Stimulated activated CD8-positive, alpha-beta memory T cell treated with anti-CD3 and anti-CD28 coated beads, Interleukin-7, amount 100 ng/mL, for 4 hours (primary cell): Measurements from ENCODE around the gene NGB.
"Not testable (repeated sequence)": the region's sequence is repeated elsewhere in the genome, so short reads cannot be mapped to it uniquely, and the experiment has no call there.

ENCODE experiments used
- DNase-seq, 2 donors: peaks; one replicate each; pipeline ENCODE4 v3.0.0-alpha.2; 2020; ENCODE audit warnings: low read depth in 2 of 2

Gene NGB

DNA sequence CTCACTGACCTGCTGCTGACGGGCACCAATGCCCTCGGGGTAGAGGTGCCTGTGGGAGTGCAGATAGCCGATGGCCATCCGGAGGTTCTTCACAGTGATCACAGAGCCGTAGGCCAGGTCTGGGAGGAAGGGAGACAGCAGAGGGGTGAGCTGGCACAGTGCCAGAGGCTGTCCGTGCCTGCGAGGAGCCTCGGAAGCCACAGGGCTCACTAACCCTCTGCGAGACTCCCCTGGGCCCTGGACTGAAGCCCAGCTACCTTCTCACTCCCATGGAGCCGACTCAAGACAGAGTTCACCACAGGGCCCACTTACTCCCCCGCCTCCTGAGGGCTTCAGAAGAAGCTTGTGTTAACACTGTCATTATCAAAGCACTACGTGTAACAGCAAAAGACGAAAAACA is 25.1 kb upstream of the NGB start:
- DNase-seq, result no peak

DNA sequence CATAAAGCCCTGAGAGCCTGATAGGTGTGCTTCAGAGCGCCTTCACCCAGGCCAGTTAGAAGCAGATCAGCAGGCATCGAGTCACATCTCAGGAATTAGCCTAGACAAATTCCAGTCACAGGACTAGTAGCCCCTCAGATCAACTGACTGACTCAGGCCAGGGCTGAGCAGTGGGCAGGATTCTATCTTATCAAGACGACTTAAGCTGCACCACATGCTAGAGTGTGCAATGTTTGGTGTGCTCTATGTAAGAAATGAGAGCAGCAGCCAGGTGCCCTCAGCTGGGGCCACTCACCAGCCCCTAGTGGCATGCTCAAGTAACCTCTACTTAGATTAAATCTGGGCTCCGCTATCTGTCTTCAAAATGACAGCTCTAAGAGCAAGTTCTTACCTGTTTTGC is 19.7 kb upstream of the NGB start:
- no peak for DNase-seq

DNA sequence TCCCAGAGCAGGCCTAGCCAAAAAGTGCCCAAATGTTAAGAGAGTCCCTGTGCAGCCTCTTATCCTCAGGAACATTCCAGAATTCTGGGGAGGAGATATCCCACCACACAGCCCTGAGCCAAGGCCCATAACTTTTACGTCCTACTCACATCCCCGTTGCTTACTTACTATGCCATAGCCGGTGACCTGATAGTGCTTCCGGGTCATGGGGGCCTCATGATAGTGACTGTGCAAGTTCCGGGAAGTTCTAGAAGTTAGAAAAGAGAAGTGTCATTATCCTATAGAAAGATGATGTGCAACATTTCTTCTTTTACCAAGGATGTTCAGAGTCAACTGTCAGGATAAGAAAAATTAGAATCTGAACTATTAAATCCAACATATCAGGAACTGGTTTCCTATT is 15.6 kb upstream of the NGB start:
- DNase-seq, result no peak

DNA sequence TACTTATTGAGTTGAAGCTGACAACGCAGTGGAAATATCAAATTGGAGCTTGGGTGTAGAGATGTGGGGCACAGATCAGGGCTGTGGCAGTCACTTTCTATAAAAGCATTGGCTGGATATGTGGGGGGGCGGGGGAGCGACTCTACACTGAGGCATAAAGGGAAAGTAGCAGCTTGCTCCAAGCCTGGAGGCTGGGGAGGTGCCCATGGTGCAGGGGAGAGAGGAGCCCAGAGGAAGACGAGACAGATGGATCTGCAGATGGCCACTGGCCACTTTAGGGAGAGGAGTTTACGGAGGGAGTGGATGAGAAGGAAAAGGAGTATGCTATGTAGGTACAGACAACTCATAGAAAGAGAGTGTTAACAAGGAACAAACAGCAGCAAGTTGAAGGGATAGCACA is 13.5 kb upstream of the NGB start:
- no peak for DNase-seq

DNA sequence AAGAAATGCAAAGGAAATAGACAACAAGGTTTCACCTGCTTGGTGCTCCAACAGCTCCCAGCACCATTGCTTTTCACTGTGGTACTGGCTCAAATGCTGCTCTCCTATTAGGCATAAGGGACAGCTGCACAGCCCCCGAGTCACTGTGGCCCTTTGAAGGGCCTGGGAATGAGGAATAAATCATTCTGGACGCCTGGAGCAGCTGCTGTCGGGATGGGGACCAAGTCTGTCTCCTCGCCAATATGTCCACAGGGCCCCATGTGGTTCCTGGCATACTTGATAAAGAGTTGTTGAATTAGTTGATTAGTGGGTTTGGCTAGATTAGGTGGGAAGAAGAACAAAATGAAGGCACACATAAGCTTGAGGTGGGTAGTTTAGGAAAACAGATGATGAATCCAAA is 13.1 kb upstream of the NGB start:
- no peak for DNase-seq

DNA sequence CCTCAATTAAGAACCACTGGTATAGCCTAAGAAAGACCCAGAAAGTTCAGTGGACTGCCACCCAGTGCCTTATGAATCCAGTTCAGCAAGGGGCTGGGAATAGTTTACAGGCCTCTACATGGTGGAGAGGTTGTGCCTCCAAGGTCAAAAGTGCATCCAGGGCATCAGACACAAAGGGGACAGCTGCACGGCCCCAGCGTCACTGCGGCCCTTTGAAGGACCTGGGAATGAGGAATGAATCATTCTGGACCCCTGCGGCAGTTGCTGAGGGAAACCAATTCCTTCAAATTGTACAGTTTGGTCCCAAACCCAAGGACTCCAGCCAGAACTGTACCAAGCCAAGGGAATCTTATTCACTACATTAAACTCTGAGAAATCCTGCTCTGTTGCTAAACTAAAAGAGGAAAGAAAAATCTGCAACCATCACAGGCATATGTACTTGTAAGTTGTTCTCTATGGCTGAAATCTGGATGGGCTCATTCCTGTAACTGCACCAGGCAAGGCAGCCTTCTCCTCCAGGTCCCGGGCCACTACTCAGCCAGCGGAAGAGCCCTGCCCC is 10.9 kb upstream of the NGB start:
- no peak for DNase-seq

DNA sequence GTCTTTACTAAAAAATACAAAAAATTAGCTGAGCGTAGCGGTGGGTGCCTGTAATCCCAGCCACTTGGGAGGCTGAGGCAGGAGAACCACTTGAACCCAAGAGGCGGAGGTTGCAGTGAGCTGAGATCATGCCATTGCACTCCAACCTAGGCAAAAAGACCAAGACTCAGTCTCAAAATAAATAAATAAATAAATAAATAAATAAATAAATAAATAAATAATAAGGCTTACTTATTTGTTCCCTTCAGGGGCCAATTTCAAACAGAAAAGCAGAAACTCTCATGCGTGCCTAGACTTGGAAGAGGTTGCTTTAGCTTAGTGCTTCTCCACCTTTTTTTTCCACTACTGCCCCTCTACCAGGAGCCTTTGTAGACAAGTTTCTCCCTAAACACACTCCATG is 9.9 kb upstream of the NGB start:
- DNase-seq, result not testable (repeated sequence)

DNA sequence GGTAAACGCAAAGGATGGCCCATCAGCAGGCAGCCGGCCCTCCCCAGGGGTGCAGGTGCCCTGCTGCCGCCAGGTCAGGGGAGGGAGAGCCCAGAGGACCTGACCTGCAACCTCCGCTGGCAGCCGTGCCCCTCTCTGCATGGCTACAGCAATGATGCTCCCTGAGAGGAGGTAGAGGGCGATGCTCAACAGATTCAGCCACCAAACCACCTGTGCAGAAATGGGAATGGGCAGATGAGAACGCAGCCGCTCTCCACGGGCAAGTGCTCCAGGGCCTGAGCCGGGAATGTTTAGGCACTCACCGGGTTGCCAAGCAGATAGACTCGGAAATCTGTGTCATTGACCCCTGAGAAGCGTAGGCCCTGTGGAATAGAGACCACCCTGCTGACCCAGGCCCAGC is 8.7 kb upstream of the NGB start:
- no peak for DNase-seq

DNA sequence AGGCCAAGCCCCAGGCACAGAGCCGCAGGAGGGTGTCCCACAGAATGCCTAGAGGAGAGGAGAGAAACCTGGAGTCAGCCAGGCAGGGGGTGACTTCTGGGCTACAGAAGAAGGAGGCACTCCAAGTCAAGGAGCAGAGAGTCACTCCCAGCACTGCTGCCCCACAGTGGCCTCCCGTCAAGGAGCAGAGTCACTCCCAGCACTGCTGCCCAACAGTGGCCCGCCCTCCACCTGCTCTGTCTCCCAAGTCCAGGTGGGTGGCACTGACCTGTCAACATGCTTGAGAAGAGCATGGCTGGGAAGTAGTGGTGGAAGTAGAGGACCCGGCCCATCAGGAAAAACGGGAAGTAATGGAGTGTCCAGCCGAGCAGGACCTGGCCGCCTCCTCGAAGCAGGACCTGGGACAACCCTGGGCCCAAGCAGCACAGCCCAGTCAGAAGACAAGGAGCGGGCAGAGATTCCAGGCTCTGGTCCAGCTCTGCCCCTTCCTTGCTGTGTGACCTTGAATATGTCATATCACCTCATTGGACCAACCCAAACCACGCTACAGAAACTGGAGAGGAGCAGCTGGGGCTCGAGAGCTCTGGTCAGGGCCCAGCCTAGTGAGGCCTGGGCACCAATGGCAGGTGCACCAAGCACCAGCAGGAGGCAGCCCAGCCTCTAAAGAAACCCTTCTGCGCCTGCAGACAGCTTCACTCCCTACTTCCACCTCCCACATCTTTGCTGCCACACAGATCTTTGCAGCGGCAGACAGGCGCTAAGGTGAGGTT is 7.6 kb upstream of the NGB start:
- no peak for DNase-seq

DNA sequence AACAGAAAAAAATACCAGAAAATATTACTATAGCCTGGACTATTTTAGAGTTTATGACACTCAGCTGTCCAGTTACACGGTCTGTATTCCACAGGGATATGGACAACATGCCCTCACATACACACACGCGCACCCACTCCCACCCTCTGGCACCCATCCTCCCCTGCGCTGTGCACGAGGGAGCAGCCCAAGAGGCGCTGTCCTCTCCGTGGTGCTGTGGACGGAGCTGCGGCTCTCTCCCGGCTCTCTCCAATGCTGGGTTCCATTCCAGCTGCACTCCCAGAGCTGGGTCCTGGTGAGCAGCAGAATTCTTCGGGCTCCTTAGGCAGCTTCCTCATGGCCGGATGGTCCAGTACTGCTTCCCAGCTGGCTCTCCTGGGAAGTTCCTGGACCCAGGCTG is 6.0 kb upstream of the NGB start:
- DNase-seq, result no peak

DNA sequence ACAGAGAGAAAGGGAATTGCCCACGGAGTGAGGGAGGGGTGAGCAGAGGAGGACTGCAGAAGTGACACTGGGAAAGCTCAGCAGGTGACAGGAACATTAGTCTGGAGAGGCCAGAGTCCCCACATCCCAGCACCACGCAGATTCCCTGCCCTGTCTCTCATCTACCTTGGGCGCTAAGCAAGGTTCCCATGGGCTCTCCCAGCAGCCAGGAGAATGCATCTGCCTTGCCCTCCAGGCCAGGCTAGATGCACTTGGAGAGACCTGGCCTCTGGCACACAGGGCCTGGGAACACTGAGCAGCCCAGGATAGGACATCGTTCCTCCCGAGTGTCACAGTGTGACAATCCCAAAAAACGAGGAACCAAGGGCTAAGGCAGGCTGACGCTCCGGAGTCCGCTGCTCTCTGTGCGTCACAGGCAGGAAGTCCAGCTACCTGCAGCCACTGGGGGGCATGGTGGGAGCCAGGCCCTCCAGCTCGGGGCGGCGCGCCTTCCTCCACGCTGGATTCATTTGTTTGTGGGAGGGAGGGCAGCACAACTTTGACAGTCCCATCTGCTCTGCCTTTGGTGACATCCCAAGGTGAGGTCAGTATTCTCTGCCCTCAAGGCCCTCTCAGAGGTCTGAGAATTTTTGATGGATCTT is 5.4 kb upstream of the NGB start:
- DNase-seq, result no peak

DNA sequence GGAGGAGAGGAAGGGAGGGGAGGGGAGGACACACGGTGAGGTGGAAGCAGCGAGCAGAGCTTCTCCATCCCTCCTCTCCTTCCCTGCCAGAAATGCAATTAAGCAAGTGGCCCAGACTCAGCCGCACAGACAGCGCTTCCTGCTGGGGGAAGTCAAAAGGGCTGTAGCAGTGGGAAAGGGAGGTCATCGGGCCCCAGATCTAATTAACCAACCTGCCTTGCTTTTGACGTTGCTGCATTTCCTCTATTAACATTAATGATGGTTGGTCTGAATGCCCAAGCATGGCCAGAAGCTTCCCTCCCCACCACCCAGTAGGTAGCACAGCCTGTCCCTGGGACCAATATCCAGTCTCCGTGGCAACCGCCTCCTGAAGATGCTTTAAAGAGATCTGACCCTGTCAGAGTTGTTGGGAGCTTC is 4.6 kb upstream of the NGB start:
- no peak for DNase-seq

DNA sequence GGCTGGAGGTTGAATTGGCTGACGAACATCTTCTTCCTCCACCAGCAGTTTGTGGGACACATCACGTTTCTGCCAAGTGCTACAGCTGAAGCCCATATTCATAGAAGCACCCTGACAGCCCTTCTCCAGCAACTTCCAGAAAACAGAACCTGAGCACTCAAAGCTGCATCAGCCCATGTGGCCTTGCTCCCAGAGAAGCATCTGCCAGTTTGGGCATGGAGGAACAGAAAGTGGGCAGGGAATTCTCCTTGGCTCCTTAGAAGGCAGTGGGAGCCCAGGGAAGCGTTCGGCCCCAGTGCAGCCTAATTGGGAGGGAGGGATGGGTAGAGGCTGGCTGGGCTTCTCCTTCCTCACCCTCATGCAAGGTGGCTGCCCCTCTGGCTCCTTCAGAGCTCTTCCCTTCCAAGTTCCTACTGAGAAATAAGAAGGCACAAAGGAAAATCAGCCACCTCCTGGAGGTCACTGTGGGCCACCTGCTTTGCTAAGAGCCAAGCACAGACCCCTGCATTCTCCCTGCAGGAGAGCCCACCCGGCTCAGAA is 4.1 kb upstream of the NGB start:
- no peak for DNase-seq

DNA sequence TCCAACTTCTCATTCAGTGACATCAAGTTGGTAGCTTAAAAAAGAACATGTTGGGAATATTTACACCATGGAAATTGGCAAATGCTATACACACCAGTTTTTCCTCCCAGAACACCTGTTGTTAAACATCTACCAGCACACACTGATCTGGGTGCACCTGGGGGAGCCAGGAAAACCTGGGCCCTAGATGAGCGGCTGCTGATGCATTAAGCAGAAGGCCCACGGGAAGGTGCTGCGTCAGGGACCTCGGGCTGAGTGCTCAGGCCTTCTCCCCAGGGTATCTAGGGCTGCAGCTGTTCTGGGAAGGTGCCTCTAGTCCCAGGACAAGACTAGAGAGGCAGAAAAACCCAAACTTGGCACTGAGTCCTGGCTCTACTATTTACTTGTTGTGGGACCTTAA is 2.8 kb upstream of the NGB start:
- DNase-seq, result no peak

DNA sequence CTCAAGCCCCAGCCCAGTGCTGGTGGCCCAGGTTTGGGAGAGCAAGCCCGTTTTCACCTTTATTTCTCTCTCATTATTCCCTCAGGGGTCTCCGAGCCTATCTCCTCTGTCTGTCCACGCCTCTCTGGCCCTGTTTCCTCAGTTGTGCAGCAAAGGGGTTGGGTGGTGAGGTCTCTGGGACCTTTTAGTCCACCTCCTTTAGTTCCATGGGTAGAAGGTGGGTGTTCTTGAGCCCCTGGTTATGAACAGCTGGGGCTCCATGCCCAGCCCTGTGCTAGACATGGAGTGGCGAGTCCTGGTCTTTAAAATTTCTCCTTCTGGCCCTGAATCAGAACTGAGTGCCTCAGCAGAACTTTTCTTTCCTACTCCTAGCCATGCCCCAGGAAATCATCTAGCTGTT is 1.3 kb upstream of the NGB start:
- DNase-seq, result no peak

DNA sequence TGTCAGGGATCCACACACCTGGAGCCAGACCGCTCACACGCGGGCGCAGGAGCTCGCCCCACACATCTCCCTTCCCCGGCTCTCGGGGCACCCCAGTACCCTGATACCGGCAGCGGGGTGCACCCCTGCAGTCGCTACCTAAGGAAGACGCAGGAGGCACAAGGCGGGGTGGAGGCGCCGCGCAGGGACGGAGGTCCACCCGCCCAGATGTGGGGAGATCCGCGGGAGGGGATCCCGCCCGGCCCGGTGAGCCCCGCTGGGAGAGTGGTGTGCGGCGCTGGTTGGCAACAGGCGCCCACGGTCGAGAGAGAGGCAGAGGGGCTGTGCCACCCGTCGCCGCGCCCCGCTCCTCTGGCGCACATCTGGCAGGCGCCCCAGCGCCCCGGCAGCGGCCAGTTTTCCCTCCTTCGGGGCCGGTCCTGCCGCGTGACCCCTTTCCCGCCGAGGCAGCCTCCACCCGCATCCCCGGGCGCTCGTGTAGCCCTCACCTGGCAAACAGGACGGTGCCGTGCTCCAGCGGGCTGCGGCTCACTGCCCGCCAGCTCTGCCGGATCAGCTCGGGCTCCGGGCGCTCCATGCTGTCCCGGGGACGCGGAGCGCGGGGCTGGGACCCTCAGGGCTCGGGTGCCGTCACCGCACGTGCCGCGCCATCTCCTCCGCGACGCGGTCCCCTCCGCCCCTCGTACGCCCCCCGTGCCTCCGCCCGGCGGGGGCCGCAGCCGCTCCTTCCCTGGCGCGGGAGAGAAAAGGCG is 469 bp downstream of the NGB start:
- no peak for DNase-seq

DNA sequence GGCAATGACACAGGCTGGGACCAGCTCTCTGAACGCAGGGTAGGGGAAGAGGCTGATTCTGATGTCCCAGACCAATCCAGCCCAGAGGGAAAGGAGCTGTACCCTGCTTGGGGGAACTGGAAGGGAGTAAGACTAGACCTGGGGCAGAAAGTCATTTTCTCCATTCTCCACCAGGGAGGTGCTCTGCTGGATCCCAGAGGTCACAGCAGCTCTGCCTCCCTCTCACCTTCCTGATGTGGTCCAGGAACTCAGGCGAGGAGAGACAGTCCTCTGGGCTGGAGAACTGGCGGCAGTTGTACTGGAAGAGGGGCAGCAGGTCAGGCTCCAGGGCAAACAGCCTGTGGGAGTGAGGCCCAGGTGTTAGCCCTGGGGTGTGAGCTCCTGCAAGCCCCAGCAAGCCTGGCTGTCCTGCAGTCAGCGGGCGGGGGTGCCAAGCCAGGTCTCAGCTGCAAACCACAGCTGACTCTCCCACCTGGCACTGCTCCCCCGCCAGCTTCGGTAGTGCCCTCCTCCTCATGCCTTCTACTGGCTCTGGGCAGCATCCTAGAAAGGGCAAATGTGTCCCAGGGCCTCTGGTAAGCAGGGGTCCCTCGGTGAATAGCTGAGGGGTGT is 1.9 kb downstream of the NGB start:
- DNase-seq, result no peak

DNA sequence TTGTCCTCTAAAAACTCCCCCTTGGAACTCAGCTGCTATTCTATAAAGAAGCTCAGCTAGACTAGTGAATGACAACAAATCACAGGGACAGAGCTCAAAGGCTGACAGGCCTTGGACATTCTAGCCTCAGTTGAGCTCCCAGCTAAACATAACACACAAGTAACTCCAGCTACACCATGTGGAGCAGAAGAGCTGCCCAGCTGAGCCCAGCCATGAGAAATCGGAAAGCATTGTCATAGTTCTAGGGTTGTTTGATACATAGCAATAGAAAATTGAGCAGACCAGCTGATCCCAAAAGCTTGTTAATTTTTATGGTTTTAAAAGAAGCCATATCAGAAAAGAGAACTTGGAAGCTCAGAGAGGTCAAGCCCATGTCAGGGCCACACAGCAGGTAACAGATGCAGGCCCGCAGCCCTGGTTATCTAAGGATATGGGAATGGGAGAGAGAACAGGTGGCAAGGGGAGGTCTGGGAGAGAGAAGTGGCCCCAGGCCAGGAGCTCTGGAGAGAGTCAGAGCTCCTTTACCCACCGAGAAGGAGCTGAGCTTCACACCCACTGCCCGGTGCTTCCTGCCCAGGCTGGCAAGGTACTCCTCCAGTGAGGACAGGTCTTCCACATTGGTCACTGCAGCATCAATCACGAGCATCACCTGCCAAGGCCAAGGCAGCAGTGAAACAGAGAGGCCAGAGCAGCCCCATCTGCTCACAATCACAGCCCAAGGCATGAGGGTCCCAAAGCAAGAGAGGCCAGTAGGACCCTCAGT is 2.9 kb downstream of the NGB start:
- no peak for DNase-seq

DNA sequence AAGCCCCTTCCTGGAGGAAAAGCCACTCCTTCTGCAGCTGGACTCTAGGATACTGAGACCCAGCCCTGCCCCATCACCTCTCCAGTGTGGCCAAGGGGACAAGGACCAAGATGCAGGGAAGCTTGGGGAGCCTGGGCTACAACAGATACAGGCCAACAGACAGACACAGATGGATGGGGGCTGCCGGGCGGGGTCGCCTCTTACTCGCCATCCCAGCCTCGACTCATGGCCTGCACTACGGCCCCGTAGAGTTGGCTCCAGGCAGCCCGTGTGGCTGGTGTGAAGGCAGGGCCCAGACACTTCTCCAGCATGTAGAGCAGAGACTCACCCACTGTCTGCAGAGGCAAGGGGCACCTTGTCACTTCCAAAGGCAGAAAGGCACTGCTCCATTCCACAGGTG is 4.7 kb downstream of the NGB start:
- no peak for DNase-seq

DNA sequence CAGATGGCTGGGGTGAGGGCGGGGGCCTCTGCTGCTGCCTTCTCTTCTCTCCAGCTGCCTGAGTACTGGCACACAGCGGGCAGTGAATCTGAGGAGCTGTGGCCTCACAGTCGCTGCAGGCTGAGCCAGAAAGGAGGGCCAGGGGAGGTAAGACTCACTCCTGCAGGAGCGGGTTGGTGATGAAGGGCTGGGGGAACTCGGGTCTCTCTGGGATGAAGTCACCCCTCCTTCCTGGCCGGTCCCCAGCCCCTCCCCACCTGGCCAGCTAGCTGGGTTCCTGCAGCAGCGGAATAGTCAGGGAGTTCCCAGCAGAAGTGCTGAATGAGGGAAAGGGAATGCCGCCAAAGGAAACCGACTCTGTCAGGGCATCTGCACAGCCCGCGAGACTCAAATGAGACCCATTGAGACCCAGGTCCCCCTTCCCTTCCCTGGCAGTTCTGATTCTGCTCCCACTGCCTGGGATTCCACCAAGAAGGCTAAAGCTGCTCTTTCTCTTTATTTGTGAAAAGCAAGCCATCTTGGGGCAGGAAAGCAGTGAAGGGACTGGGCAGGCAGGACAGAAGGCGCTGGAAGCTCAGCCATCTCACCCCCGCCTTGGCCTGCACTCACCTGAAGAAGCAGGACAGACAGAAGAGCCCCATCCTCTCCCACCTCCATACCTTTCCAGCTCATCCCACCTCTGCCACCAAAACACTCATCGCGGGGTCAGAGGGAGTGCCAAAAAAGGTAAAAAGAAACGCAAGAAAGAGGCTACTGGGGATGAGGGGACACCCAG is 5.3 kb downstream of the NGB start:
- DNase-seq, result no peak

DNA sequence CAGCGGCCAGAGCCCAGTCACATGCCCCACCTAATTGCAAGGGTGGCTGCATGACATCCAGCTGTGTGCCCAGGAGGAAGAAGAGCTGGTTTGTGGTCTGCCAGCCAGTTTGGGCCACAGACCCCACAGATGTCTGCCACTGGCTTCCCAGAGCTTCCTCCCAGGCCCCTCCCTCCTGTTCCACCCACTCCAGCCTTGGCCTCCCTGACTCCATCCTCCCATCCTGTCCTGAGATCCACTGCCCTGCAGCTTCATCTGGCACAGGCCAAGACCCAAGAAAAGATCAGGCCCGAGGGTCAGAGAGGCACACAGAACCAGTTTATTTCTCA is 5.9 kb downstream of the NGB start:
- no peak for DNase-seq
